ENCODE measurements around the gene AKAP1. TPM values are rescaled to one million over a fixed set of nuclear protein-coding genes. Genes with fewer than 3 reads are reported as not detected.

Gene AKAP1
- total and polyA plus RNA-seq, 2 of the 8 experiments (the other 6 are each of a cell fraction or from before 2014, with no cell fraction given): 120 to 156 TPM

- no peak for TF ChIP-seq RNF2 (IDR thresholded peaks at IDR 0.05; ENCODE audit: borderline replicate concordance, low read depth, low read length, missing control alignments, poor library complexity, severe bottlenecking)
Measured at GRCh38 chr17:57108671-57109392, 23.8 kb downstream of the AKAP1 start (continued).

All from H1 (cell line).